ENCODE data around the gene TGIF1. TPM values are rescaled to one million over a fixed set of nuclear protein-coding genes. Genes with fewer than 3 reads are reported as not detected.

Gene TGIF1
- total RNA-seq, 2 donors from 2014 or later: 68.0 to 80.6 TPM

DNA sequence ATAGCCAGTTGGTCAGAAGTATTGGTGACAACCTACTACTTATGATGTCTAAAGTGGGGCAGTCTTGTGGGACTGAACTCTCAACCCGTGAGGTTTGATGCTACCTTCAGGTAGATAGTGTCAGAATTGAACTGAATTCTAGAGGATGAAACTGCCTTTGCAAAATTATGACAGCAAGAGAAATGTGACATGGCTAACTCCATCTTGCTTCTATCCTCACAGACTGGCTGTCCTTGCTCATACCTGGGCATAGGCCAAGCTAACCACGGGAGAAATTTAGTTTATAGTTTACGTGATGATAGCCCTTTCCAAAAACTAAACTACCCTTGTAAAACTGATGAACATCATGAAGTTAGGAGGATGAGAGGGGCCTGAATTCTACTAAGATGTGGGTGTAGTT, 24.9 kb upstream of the TGIF1 start:
- Histone ChIP-seq H3K9ac (ENCODE audit: low read depth in 2 of 2, low read length in 2 of 2) (no peak overlapping the region), H3K4me3 (no peak overlapping the region)

DNA sequence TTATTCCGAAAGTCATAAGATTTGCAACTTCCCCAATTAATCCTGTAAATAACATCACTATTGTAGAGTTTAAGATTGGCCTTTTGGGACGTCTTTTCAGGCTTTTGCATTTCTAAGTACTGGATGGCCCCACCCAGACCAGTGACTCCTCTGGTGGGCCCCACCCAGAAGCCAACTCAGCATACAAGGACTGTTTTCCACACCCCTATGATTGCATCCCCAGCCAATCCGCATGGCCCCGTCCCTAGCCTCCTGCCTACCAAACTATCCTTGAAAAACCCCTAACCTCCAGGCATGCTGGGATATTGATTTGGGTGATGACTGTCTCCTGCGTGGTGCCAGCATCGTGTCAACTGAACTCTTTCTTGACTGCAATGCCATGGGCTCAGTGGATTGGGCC, 24.5 kb upstream of the TGIF1 start:
- TF ChIP-seq, protein P1, sequence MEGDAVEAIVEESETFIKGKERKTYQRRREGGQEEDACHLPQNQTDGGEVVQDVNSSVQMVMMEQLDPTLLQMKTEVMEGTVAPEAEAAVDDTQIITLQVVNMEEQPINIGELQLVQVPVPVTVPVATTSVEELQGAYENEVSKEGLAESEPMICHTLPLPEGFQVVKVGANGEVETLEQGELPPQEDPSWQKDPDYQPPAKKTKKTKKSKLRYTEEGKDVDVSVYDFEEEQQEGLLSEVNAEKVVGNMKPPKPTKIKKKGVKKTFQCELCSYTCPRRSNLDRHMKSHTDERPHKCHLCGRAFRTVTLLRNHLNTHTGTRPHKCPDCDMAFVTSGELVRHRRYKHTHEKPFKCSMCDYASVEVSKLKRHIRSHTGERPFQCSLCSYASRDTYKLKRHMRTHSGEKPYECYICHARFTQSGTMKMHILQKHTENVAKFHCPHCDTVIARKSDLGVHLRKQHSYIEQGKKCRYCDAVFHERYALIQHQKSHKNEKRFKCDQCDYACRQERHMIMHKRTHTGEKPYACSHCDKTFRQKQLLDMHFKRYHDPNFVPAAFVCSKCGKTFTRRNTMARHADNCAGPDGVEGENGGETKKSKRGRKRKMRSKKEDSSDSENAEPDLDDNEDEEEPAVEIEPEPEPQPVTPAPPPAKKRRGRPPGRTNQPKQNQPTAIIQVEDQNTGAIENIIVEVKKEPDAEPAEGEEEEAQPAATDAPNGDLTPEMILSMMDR (IDR thresholded peaks at IDR 0.05): no peak
- Histone ChIP-seq H3K9ac (ENCODE audit: low read depth in 2 of 2, low read length in 2 of 2) (no peak overlapping the region), H3K9me3 (no peaks in the 10 kb centered on the region), H3K4me1 (peaks cover 4% of the 10 kb centered on the region), H3K27me3 (no peaks in the 10 kb centered on the region), H3K27ac (no peak overlapping the region), H3K4me3 (no peak overlapping the region), H3K36me3 (no peaks in the 10 kb centered on the region)
- intact Hi-C loops (cut with DNase I): no loop called here
- no peak for DNase-seq

More for the DNA sequence above, 24.9 kb upstream of the TGIF1 start:
- Histone ChIP-seq H3K27me3 (no peaks in the 10 kb centered on the region), H3K27ac (no peak overlapping the region), H3K9me3 (no peaks in the 10 kb centered on the region), H3K36me3 (no peaks in the 10 kb centered on the region), H3K4me1 (peaks cover 4% of the 10 kb centered on the region)
- no peak for DNase-seq
- TF ChIP-seq, protein P1 (IDR thresholded peaks at IDR 0.05): no peak
- intact Hi-C loops (cut with DNase I): no loop called here

DNA sequence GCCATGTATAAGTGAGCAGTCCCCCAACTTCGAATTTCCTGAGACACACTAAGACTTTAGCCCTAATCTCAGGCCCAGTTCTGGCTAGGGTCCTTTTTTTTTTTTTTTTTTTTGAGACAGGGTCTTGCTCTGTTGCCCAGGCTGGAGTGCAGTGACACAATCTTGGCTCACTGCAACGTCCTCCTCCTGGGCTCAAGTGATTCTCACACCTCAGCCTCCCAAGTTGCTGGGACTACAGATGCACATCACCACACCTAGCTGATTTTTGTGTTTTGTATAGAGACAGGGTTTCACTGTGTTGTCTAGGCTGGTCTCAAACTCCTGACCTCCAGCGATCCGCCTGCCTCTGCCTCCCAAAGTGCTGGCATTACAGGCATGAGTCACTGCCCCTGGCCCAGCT, 23.9 kb upstream of the TGIF1 start:
- Histone ChIP-seq H3K27me3 (no peaks in the 10 kb centered on the region), H3K9ac (ENCODE audit: low read depth in 2 of 2, low read length in 2 of 2) (no peak overlapping the region), H3K27ac (no peak overlapping the region), H3K9me3 (no peaks in the 10 kb centered on the region), H3K4me3 (no peak overlapping the region), H3K36me3 (no peaks in the 10 kb centered on the region), H3K4me1 (peaks cover 4% of the 10 kb centered on the region)
- DNase-seq: no peak
- intact Hi-C loops (cut with DNase I): no loop called here
- TF ChIP-seq, protein P1 (IDR thresholded peaks at IDR 0.05): no peak

- TF ChIP-seq, protein P1 (IDR thresholded peaks at IDR 0.05): no peak
- no peaks in the 10 kb centered on the region for H3K9me3 ChIP-seq
- DNase-seq: no peak
- no peak overlapping the region for H3K4me3 ChIP-seq
- H3K36me3 ChIP-seq: no peaks in the 10 kb centered on the region
- no peaks in the 10 kb centered on the region for H3K27me3 ChIP-seq
- intact Hi-C loops (cut with DNase I): no loop called here
- H3K9ac ChIP-seq (ENCODE audit: low read depth in 2 of 2, low read length in 2 of 2): no peak overlapping the region
- H3K4me1 ChIP-seq: peaks cover 4% of the 10 kb centered on the region
- H3K27ac ChIP-seq: no peak overlapping the region
Measured at GRCh38 chr18:3427944-3428343, 22.0 kb upstream of the TGIF1 start.

GRCh38 chr18:3429121-3429520, 20.9 kb upstream of the TGIF1 start:
- no peaks in the 10 kb centered on the region for H3K36me3 ChIP-seq
- H3K4me3 ChIP-seq: no peak overlapping the region
- no peak overlapping the region for H3K9ac ChIP-seq (ENCODE audit: low read depth in 2 of 2, low read length in 2 of 2)
- no peaks in the 10 kb centered on the region for H3K9me3 ChIP-seq
- H3K4me1 ChIP-seq: peaks cover under 1% of the 10 kb centered on the region
- TF ChIP-seq, protein P1 (IDR thresholded peaks at IDR 0.05): no peak
- intact Hi-C loops (cut with DNase I): no loop called here
- DNase-seq: no peak
- H3K27ac ChIP-seq: no peak overlapping the region
- H3K27me3 ChIP-seq: no peaks in the 10 kb centered on the region

DNA sequence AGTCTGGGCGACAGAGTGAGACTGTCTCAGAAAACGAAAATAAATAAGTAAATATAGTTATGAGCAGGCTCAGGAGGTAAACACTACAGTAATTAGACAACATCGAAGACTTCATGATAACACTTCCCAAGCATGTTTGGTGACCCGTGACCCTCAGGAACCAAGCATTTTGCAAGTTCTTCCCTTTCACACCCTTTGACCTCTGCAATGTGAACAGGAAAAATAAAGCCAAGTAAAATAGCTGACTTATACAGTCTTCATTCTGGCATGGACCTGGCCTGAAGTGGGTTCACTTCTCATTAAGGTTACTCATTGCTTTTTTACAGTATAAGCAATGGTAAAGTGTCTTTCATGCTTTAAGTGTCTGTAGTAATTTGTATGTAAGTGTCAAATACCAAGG, 15.3 kb upstream of the TGIF1 start:
- Histone ChIP-seq H3K9ac (ENCODE audit: low read depth in 2 of 2, low read length in 2 of 2) (no peak overlapping the region), H3K27me3 (no peaks in the 10 kb centered on the region), H3K4me1 (no peaks in the 10 kb centered on the region), H3K9me3 (no peaks in the 10 kb centered on the region), H3K36me3 (no peaks in the 10 kb centered on the region), H3K4me3 (no peak overlapping the region), H3K27ac (no peak overlapping the region)
- TF ChIP-seq, protein P1 (IDR thresholded peaks at IDR 0.05): no peak
- DNase-seq: no peak
- intact Hi-C loops (cut with DNase I): no loop called here
